Ascending aorta (tissue), 2 donors: Measurements from ENCODE around the gene COL9A3. TPM values are rescaled to one million over a fixed set of nuclear protein-coding genes. Genes with fewer than 3 reads are reported as not detected.

Source experiments
- DNase-seq, 2 donors: peaks; one replicate each; pipeline ENCODE4 v3.0.0-alpha.2; 2019; ENCODE audit warnings: low spot score in 2 of 2
- H3K27ac ChIP-seq, 2 donors: fragments of 200-600 bp; sonication (generic); one replicate each; pipeline ENCODE4 v1.5.1; 2016 to 2017; ENCODE audit warnings: mild to moderate bottlenecking in 1 of 2
- H3K27me3 ChIP-seq: fragments of 200-600 bp; sonication (generic); one replicate; pipeline ENCODE4 v1.5.1; 2017
- H3K36me3 ChIP-seq, 2 donors: fragments of 200-600 bp; sonication (generic); one replicate each; pipeline ENCODE4 v1.5.1; 2016
- H3K4me1 ChIP-seq, 2 donors: fragments of 200-600 bp; sonication (generic); one replicate each; pipeline ENCODE4 v1.5.1; 2016 to 2017; ENCODE audit warnings: mild to moderate bottlenecking in 1 of 2
- H3K4me3 ChIP-seq, 2 donors: fragments of 200-600 bp; sonication (generic); one replicate each; pipeline ENCODE4 v1.5.1; 2016 to 2017; ENCODE audit warnings: mild to moderate bottlenecking in 1 of 2
- H3K9me3 ChIP-seq, 2 donors: fragments of 200-600 bp; sonication (generic); one replicate each; pipeline ENCODE4 v1.5.1; 2016
- intact Hi-C: fragments of 100-400 bp; cut with DNase I; formaldehyde crosslinking; loops from one replicate; pipeline ENCODE4 v1.15.1; 2023
- total RNA-seq: library from RNA; depleted of rRNA; stranded (reverse); fragments of >200 nt; gene quantifications from one replicate; pipeline ENCODE4 v1.1.0, GENCODE V29; 2016
- TF ChIP-seq, protein P1 (sequence below), 3 experiments: fragments of 200-600 bp in 2 of 3; fragments of 450-650 bp in 1 of 3; sonication (generic) in 2 of 3; IDR thresholded peaks; one replicate each; pipeline ENCODE4 v1.5.1; 2016 to 2019; ENCODE audit warnings: antibody characterized with exemption in 3 of 3, mild to moderate bottlenecking in 1 of 3, moderate library complexity in 1 of 3

COL9A3 gene
- total RNA-seq, 1 donor from 2014 or later, result 13.8 TPM

DNA sequence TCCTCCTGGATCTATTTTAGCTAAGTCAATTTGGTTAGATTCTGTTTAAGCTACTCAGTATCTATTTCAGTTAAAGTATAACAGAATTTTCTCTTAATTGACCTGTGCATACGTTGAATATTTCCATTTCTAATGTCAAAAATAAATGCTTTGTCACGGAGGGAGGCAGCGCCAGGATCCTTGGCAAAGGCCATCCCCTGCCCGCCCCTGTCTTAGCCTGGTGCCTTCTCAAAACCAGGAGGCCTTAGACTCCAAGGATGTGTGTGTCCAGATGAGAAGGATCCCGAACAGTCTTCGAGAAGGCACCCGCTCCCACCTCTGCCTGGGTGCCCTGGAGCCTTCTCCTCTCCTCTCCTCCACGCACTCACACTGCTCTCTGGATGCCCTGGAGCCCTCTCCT, 22.4 kb downstream of the COL9A3 start:
- Histone ChIP-seq H3K4me1 (no peaks in the 10 kb centered on the region), H3K9me3 (no peaks in the 10 kb centered on the region), H3K4me3 (no peak overlapping the region), H3K36me3 (no peaks in the 10 kb centered on the region), H3K27me3 (no peaks in the 10 kb centered on the region), H3K27ac (no peak overlapping the region)
- DNase-seq, result no peak
- TF ChIP-seq, protein P1, sequence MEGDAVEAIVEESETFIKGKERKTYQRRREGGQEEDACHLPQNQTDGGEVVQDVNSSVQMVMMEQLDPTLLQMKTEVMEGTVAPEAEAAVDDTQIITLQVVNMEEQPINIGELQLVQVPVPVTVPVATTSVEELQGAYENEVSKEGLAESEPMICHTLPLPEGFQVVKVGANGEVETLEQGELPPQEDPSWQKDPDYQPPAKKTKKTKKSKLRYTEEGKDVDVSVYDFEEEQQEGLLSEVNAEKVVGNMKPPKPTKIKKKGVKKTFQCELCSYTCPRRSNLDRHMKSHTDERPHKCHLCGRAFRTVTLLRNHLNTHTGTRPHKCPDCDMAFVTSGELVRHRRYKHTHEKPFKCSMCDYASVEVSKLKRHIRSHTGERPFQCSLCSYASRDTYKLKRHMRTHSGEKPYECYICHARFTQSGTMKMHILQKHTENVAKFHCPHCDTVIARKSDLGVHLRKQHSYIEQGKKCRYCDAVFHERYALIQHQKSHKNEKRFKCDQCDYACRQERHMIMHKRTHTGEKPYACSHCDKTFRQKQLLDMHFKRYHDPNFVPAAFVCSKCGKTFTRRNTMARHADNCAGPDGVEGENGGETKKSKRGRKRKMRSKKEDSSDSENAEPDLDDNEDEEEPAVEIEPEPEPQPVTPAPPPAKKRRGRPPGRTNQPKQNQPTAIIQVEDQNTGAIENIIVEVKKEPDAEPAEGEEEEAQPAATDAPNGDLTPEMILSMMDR (IDR thresholded peaks at IDR 0.05), result no peak
- intact Hi-C loops, result no loop called here

DNA sequence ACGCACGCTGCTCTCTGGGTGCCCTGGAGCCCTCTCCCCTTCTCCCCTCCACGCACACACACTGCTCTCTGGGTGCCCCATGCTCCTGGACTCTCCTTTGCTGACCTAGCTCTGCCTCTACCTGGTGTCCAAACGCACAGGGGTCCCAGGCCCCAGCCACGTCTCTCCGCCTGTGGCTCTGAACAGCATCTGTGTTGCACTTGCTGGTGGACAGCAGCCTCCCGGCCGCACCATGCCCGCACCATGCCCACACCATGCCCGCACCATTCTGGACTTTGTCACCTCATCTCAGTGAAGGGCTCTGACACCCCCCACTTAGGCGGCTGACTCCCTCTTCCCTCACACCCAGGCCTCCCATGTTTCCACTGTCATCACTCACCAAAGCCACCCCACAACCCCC, 23.0 kb downstream of the COL9A3 start:
- Histone ChIP-seq H3K27ac (no peak overlapping the region), H3K9me3 (no peaks in the 10 kb centered on the region), H3K4me3 (no peak overlapping the region), H3K27me3 (no peaks in the 10 kb centered on the region), H3K4me1 (no peaks in the 10 kb centered on the region), H3K36me3 (no peaks in the 10 kb centered on the region)
- intact Hi-C loops, result no loop called here
- TF ChIP-seq, protein P1 (IDR thresholded peaks at IDR 0.05), result no peak
- DNase-seq, result no peak

DNA sequence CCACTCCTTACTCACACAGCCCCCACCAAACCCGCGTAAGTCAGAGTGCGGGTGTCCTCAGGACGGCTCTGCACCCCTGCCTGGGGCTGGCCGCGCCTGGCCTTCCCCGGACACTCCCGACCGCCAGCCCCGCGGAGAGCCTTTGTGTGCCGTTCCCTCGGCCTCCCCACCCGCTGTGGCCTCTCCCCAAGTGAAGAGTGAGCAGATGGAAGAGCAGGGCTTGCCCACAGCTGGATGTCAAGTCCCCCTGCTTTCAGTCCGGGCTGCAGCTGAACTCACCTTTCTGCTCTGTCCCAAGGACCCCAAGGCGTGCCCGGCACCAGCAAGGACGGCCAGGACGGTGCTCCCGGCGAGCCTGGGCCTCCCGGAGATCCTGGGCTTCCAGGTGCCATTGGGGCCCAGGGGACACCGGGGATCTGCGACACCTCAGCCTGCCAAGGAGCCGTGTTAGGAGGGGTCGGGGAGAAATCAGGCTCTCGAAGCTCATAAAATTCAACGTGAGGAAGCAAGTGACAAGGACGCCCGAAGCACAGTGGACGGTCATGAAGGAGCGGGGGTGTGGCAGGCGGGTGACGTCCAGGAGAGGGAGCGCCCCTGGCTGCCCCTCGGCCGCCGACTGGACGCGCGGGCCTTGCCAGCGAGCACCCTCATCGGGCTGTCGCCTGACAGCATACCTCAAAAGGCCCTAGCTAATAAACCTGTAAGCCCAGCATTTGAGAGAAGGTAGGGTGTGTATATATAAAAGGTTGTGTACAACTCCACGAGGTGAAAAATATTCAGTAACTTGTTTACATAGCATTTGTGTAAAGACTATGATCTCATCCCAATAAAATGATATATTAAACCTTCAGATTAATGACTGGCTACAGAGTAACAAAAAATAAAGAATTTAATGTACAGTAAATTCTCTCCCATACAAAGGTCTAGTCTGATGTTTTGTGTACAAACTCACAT, 23.7 kb downstream of the COL9A3 start:
- DNase-seq, result no peak
- H3K4me3 ChIP-seq, result no peak overlapping the region
- intact Hi-C loops, result no loop called here

DNA sequence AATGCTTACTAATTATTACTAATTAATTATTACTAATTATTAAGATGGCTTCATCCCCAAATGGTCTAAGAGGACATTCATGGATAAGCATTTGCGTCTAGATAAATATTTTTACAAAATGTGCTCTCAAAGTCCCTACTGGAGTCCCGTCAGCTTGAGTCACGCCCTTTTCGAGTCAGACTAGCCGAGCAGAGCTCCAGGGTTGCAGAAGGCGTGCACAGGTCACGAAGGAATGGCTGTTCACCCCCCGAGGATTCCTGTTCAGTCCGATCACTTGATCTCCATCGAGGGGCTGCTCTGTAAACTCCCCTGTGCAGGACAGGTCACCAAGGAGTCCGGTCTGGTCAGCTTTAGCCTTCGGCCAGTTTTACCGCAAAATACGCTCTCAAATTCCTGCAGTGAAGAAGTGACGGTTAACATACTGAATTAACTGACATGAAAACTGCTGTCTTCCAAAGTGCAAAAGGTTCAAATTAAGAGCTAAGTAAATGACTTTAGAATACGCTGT, 24.9 kb downstream of the COL9A3 start:
- Histone ChIP-seq H3K4me1 (no peaks in the 10 kb centered on the region), H3K27me3 (no peaks in the 10 kb centered on the region), H3K9me3 (no peaks in the 10 kb centered on the region), H3K27ac (no peak overlapping the region), H3K4me3 (no peak overlapping the region), H3K36me3 (peaks cover 3 to 9% of the 10 kb centered on the region in 2 donors)
- no peak for DNase-seq
- intact Hi-C loops, result no loop called here
- TF ChIP-seq, protein P1 (IDR thresholded peaks at IDR 0.05), result no peak

More for the DNA sequence above, 23.7 kb downstream of the COL9A3 start:
- Histone ChIP-seq H3K27ac (no peak overlapping the region), H3K4me1 (no peaks in the 10 kb centered on the region), H3K36me3 (peaks cover 1 to 3% of the 10 kb centered on the region in 2 donors), H3K27me3 (no peaks in the 10 kb centered on the region), H3K9me3 (no peaks in the 10 kb centered on the region)
- TF ChIP-seq, protein P1 (IDR thresholded peaks at IDR 0.05), result no peak

DNA sequence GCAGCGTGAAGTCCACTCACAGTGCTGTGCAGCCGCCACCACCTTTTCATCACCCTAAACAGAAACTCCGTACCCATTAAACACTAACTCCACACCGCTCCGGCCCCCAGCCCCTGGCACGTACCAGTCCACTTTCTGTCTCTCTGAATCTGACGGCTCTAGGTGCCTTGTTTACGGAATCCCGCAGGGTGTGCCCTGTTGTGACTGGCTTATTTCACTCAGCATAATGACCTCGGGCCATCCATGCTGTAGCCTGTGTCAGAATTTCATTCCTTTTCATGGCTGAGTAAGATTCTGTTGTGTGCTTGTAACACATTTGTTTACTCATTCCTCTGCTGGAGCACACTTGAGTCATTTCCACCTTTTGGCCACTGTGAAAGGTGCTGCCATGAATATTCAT, 26.8 kb downstream of the COL9A3 start:
- Histone ChIP-seq H3K9me3 (no peaks in the 10 kb centered on the region), H3K27me3 (no peaks in the 10 kb centered on the region), H3K4me3 (no peak overlapping the region), H3K4me1 (no peaks in the 10 kb centered on the region), H3K36me3 (peaks cover 3 to 9% of the 10 kb centered on the region in 2 donors), H3K27ac (no peak overlapping the region)
- intact Hi-C loops, result no loop called here
- DNase-seq, result no peak
- TF ChIP-seq, protein P1 (IDR thresholded peaks at IDR 0.05), result no peak
